GM19397 (cell line): ENCODE measurements around the gene NFE2L1.
A peak's percentile ranks its signal among the peaks of the same experiment; 100 is the strongest.

ENCODE experiments used
- ATAC-seq: cut with Tn5 transposase; IDR thresholded peaks from one replicate; pipeline ENCODE4 v1.9.1; 2021; ENCODE audit warnings: mild to moderate bottlenecking, moderate library complexity; ENCODE audit not compliant: unreplicated experiment

Gene NFE2L1

GRCh38 chr17:48106802-48107136, 58.6 kb downstream of the NFE2L1 start:
- no peak for ATAC-seq

- peak; percentile 76 for ATAC-seq
These were observed 59.2 kb downstream of the NFE2L1 start, which contains the start of gene SNX11 for GRCh38 chr17:48107137-48108055. TSS of gene SNX11 (plus strand) at chr17:48107766. CDS start at chr17:48112044, 4,278 bp downstream.

GRCh38 chr17:48110761-48111160, 62.6 kb downstream of the NFE2L1 start:
- ATAC-seq = no peak
